Central memory CD8-positive, alpha-beta T cell (primary cell): ENCODE data around the gene C1QTNF3.

Experiments used
- ATAC-seq: fragments of 150-1000 bp; cut with Tn5 transposase; replicated peaks from 2 replicates; pipeline ENCODE4 v1.10.0; 2022; ENCODE audit warnings: mild to moderate bottlenecking, moderate FRiP score, moderate number of reproducible peaks; ENCODE audit not compliant: poor library complexity, severe bottlenecking; ENCODE audit errors: extremely low read depth
- DNase-seq, 2 donors: peaks; one replicate each; pipeline ENCODE4 v3.0.0; 2021; ENCODE audit warnings: low spot score in 2 of 2
- H3K27ac Mint-ChIP-seq: one replicate; pipeline ENCODE4 v1.8.0; 2022; ENCODE audit warnings: low read depth, mild to moderate bottlenecking, moderate library complexity, mixed read lengths
- H3K27me3 Mint-ChIP-seq: one replicate; pipeline ENCODE4 v1.8.0; 2022; ENCODE audit warnings: mixed read lengths
- H3K36me3 Mint-ChIP-seq: one replicate; pipeline ENCODE4 v1.8.0; 2022; ENCODE audit warnings: mild to moderate bottlenecking, moderate library complexity, mixed read lengths; ENCODE audit not compliant: insufficient read depth
- H3K4me1 Mint-ChIP-seq: one replicate; pipeline ENCODE4 v1.8.0; 2022; ENCODE audit warnings: mixed read lengths
- H3K4me3 Mint-ChIP-seq: one replicate; pipeline ENCODE4 v1.8.0; 2022; ENCODE audit warnings: mild to moderate bottlenecking, moderate library complexity, mixed read lengths
- H3K9me3 Mint-ChIP-seq: one replicate; pipeline ENCODE4 v1.8.0; 2022; ENCODE audit warnings: mixed read lengths

C1QTNF3 gene

GRCh38 chr5:33973271-33973670 is 69.7 kb downstream of the C1QTNF3 start:
- H3K9me3 Mint-ChIP-seq, result no peaks in the 10 kb centered on the region
- ATAC-seq (no peak), DNase-seq (no peak)
- H3K36me3 Mint-ChIP-seq, result no peaks in the 10 kb centered on the region
- peaks cover 38% of the 10 kb centered on the region for H3K27me3 Mint-ChIP-seq
- no peak overlapping the region for H3K4me3 Mint-ChIP-seq
- H3K27ac Mint-ChIP-seq, result no peak overlapping the region
- no peaks in the 10 kb centered on the region for H3K4me1 Mint-ChIP-seq

- DNase-seq (no peak), ATAC-seq (no peak)
- no peaks in the 10 kb centered on the region for H3K36me3 Mint-ChIP-seq
- H3K4me1 Mint-ChIP-seq, result no peaks in the 10 kb centered on the region
- peak overlapping the region; percentile 70 for H3K27ac Mint-ChIP-seq
- H3K9me3 Mint-ChIP-seq, result no peaks in the 10 kb centered on the region
- no peak overlapping the region for H3K4me3 Mint-ChIP-seq
- peaks cover 23% of the 10 kb centered on the region for H3K27me3 Mint-ChIP-seq
These were observed 73.2 kb downstream of the C1QTNF3 start for GRCh38 chr5:33969572-33970452.

GRCh38 chr5:33968211-33969005 is 74.6 kb downstream of the C1QTNF3 start:
- Mint-ChIP-seq H3K36me3 (no peaks in the 10 kb centered on the region), H3K4me3 (no peak overlapping the region), H3K27me3 (peaks cover 10% of the 10 kb centered on the region), H3K4me1 (no peaks in the 10 kb centered on the region), H3K9me3 (no peaks in the 10 kb centered on the region), H3K27ac (no peak overlapping the region)
- no peak for DNase-seq
- no peak for ATAC-seq
